Endodermal cell (in vitro differentiated cells): ENCODE results near the gene AKR7A2. TPM values are rescaled to one million over a fixed set of nuclear protein-coding genes. Genes with fewer than 3 reads are reported as not detected.

Experiments
- DNase-seq: peaks from one replicate; pipeline ENCODE4 v3.0.0-alpha.2; 2017
- H3K27ac ChIP-seq: 2 replicates; pipeline ENCODE4 v1.5.1; 2013; ENCODE audit warnings: mild to moderate bottlenecking, low read depth, low read length, moderate library complexity
- H3K27me3 ChIP-seq: 2 replicates; pipeline ENCODE4 v1.6.1; 2013; ENCODE audit warnings: mild to moderate bottlenecking, low read length, moderate library complexity; ENCODE audit not compliant: insufficient read depth, control insufficient read depth, poor library complexity, severe bottlenecking
- H3K36me3 ChIP-seq: 2 replicates; pipeline ENCODE4 v1.7.0; 2013; ENCODE audit warnings: mild to moderate bottlenecking, low read length, moderate library complexity; ENCODE audit not compliant: control insufficient read depth, insufficient read depth
- H3K4me1 ChIP-seq: one replicate; pipeline ENCODE4 v1.7.0; 2013; ENCODE audit warnings: low read length; ENCODE audit not compliant: control insufficient read depth, insufficient read depth
- H3K4me3 ChIP-seq: 2 replicates; pipeline ENCODE4 v1.5.1; 2013; ENCODE audit warnings: mild to moderate bottlenecking, low read length, moderate library complexity
- H3K9ac ChIP-seq: 2 replicates; pipeline ENCODE4 v1.6.1; 2013; ENCODE audit warnings: mild to moderate bottlenecking, low read length, moderate library complexity; ENCODE audit not compliant: poor library complexity, severe bottlenecking; ENCODE audit errors: extremely low read depth
- H3K9me3 ChIP-seq: 2 replicates; pipeline ENCODE4 v1.6.1; 2013; ENCODE audit warnings: mild to moderate bottlenecking, low read length, moderate library complexity; ENCODE audit not compliant: control insufficient read depth
- H3K27ac Mint-ChIP-seq: 2 replicates; pipeline ENCODE4 v1.8.0; 2020; ENCODE audit warnings: mixed read lengths
- H3K27me3 Mint-ChIP-seq: 2 replicates; pipeline ENCODE4 v1.8.0; 2021; ENCODE audit warnings: mild to moderate bottlenecking, mixed read lengths; ENCODE audit not compliant: insufficient read depth
- H3K36me3 Mint-ChIP-seq: 2 replicates; pipeline ENCODE4 v1.8.0; 2020; ENCODE audit warnings: low read depth, mixed read lengths
- H3K4me1 Mint-ChIP-seq: 2 replicates; pipeline ENCODE4 v1.8.0; 2020; ENCODE audit warnings: mixed read lengths
- H3K4me3 Mint-ChIP-seq: 2 replicates; pipeline ENCODE4 v1.8.0; 2020; ENCODE audit warnings: mild to moderate bottlenecking, moderate library complexity, mixed read lengths
- H3K9me3 Mint-ChIP-seq: 2 replicates; pipeline ENCODE4 v1.8.0; 2020; ENCODE audit warnings: mild to moderate bottlenecking, mixed read lengths
- CTCF ChIP-seq: fragments of 200-600 bp; sonication (generic); conservative IDR thresholded peaks from 2 replicates; pipeline ENCODE4 v1.5.0; 2021; ENCODE audit warnings: antibody characterized with exemption, mild to moderate bottlenecking
- WGBS, 2 experiments: methylation state at CpG; one replicate each; pipeline versions ENCODE4 v1.1.5 to v1.1.7; 2013; ENCODE audit warnings: missing lambda C conversion rate in 2 of 2, mixed read lengths in 1 of 2; ENCODE audit not compliant: insufficient coverage in 1 of 2, insufficient read length in 1 of 2; 5-methylcytosine and 5-hydroxymethylcytosine counted together
- total RNA-seq, 2 donors: library from RNA; stranded (reverse); fragmentation: NEBNext Ultra II Directional in 1 of 2; extraction: Animal tissue kit (Norgen Biotek cat#: 25700) in 1 of 2; gene quantifications; 2 replicates in 1 of 2; 3 replicates in 1 of 2; pipeline ENCODE4 v1.2.1, GENCODE V29; 2021

The AKR7A2 gene
- total RNA-seq, 2 donors from 2014 or later = 47.8 to 66.1 TPM

- H3K36me3 ChIP-seq = peaks cover 66% of the 10 kb centered on the region
- H3K27me3 ChIP-seq = no peaks in the 10 kb centered on the region
- Mint-ChIP-seq H3K36me3 (peaks cover 48% of the 10 kb centered on the region), H3K4me3 (no peak overlapping the region), H3K27ac (no peak overlapping the region), H3K4me1 (peaks cover 2% of the 10 kb centered on the region), H3K9me3 (no peaks in the 10 kb centered on the region), H3K27me3 (no peaks in the 10 kb centered on the region)
- H3K27ac ChIP-seq = no peak overlapping the region
- no peak overlapping the region for H3K4me3 ChIP-seq
- no peak for DNase-seq
- no peaks in the 10 kb centered on the region for H3K4me1 ChIP-seq
- whole genome bisulfite sequencing, 2 experiments = 94 to 96% methylated on average over 12 to 20 of the region's 20 CpGs
- no peaks in the 10 kb centered on the region for H3K9me3 ChIP-seq
- no peak overlapping the region for H3K9ac ChIP-seq
- no peak for TF ChIP-seq CTCF
Observed at GRCh38 chr1:19343617-19344350, 31.8 kb upstream of the AKR7A2 start.

- no peaks in the 10 kb centered on the region for H3K9me3 Mint-ChIP-seq
- H3K27ac Mint-ChIP-seq = no peak overlapping the region
- Histone ChIP-seq H3K27ac (no peak overlapping the region), H3K9me3 (no peaks in the 10 kb centered on the region), H3K36me3 (peaks cover 64% of the 10 kb centered on the region), H3K4me1 (no peaks in the 10 kb centered on the region), H3K27me3 (no peaks in the 10 kb centered on the region), H3K9ac (no peak overlapping the region), H3K4me3 (no peak overlapping the region)
- peaks cover 6% of the 10 kb centered on the region for H3K4me1 Mint-ChIP-seq
- no peak overlapping the region for H3K4me3 Mint-ChIP-seq
- WGBS, 2 experiments = 91 to 93% methylated on average over 25 to 33 of the region's 33 CpGs
- no peak for DNase-seq
- no peak for TF ChIP-seq CTCF
- no peaks in the 10 kb centered on the region for H3K27me3 Mint-ChIP-seq
- peaks cover 47% of the 10 kb centered on the region for H3K36me3 Mint-ChIP-seq
Observed at GRCh38 chr1:19342894-19343616, 31.1 kb upstream of the AKR7A2 start.

- peaks cover 45% of the 10 kb centered on the region for H3K36me3 Mint-ChIP-seq
- whole genome bisulfite sequencing, 2 experiments = 91 to 93% methylated on average over 8 to 27 of the region's 27 CpGs
- no peaks in the 10 kb centered on the region for H3K4me1 ChIP-seq
- no peak overlapping the region for H3K27ac ChIP-seq
- peaks cover 62% of the 10 kb centered on the region for H3K36me3 ChIP-seq
- no peak for DNase-seq
- H3K4me3 Mint-ChIP-seq = no peak overlapping the region
- no peak for TF ChIP-seq CTCF
- H3K9ac ChIP-seq = no peak overlapping the region
- no peak overlapping the region for H3K4me3 ChIP-seq
- no peaks in the 10 kb centered on the region for H3K9me3 Mint-ChIP-seq
- H3K27me3 ChIP-seq = no peaks in the 10 kb centered on the region
- peaks cover 6% of the 10 kb centered on the region for H3K4me1 Mint-ChIP-seq
- H3K27ac Mint-ChIP-seq = peak overlapping the region; percentile 86
- H3K9me3 ChIP-seq = no peaks in the 10 kb centered on the region
- no peaks in the 10 kb centered on the region for H3K27me3 Mint-ChIP-seq
Observed at GRCh38 chr1:19342062-19342750, 30.3 kb upstream of the AKR7A2 start.
